IPS-18c (cell line): ENCODE data around the gene PLD6.
"Not testable (repeated sequence)": the region's sequence is repeated elsewhere in the genome, so short reads cannot be mapped to it uniquely, and the experiment has no call there.

Source experiments
- H3K4me3 ChIP-seq: 2 replicates; pipeline ENCODE4 v1.7.0; 2013; ENCODE audit warnings: low read depth, mild to moderate bottlenecking, low read length, moderate library complexity; ENCODE audit not compliant: insufficient read depth
- H3K9me3 ChIP-seq: one replicate; pipeline ENCODE4 v1.6.1; 2013; ENCODE audit warnings: mild to moderate bottlenecking, low read length, moderate library complexity; ENCODE audit not compliant: control insufficient read depth, insufficient read depth

PLD6 gene

DNA sequence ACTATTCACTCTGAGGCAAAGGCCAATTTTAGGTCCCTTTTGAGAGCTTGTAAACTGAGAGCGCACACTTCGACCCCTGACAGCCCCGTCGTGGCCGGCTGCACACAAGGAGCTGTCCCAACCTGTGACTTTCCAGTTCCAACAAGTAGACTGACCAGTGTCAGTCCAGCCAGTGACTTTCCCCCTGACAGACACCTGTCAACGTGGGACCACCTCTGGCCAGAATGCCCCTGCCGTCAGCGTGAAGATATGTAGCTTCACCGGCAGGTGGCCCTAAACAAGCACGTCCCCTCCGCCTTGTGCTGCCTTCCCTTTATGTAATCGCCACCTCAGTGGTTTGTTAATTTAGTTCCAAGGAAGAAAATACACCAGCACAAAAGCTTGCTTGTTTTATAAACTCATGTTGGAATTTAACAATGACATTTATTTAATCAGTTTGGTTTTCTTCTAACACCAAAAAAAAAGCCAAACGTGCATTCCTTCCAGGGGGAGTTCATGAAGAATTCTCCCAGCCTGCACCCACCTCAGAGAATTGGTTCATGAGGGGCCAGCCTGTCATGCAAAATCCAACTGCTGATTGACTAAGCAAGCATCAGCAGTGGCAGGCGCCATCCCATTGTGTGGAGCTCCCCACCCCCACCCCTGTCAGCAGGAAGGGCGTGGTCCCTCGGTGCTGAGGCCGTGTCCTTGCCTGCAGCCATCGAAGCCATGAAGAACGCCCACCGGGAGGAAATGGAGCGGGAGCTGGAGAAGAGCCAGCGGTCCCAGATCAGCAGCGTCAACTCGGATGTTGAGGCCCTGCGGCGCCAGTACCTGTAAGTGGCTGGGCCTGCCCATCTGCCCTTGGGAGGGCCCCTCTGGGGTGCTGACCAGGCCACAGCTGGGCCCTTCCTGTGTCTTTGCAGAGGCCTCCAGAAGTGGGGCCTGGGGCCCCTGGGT lies 33.9 kb downstream of the PLD6 start:
- no peaks in the 10 kb centered on the region for H3K9me3 ChIP-seq
- H3K4me3 ChIP-seq: no peak overlapping the region

DNA sequence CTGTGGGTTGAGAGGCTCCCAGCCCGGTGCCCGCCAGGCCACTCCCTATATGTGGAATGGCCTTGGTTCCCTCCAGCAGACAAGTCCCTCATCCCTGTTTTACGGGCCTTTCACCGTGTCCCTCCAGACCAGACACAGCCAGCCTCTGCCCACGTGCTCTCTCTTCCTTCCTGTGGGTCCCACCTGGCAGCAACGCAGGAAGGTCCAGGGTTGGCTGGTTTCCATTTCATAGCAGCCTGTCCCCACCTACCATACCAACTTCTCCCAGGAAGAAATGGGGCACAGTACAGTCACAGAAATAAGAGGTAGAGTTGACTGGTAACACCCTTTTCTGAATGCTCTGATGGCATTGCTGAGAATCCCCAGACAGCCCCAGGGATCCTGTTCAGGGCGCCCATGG lies 34.9 kb downstream of the PLD6 start:
- H3K9me3 ChIP-seq: no peaks in the 10 kb centered on the region
- H3K4me3 ChIP-seq: no peak overlapping the region

DNA sequence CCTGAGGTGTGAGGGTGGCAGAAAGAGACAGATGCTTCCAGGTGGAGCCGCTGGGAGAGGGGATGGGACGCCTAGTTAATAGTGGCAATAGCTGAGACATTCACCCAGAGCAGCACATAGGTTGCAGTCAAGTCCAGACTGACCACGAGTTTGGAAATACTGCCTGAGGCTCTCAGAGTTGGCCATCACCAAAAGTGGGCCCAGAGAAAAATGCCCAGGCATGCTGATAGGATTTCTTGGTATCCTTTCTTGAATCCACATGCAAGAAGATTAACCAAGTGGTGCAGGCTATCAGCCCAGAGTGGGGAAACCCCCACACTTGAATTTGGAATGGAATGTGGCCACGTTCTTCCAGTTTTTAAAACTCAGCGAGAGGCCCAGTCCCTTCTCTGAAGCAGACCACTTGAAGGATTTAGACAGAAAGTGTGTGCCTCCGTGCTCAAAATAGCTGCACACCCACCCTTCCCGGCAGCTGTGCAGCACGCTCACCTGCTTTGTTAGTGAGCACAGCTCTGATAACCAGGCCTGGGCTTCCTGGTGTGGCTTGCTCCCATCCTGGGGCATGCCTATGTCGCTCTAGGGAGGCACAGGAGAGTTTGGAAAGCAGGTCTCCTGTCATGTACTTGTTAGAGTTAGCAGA lies 35.7 kb downstream of the PLD6 start:
- H3K9me3 ChIP-seq: no peaks in the 10 kb centered on the region
- H3K4me3 ChIP-seq: no peak overlapping the region

DNA sequence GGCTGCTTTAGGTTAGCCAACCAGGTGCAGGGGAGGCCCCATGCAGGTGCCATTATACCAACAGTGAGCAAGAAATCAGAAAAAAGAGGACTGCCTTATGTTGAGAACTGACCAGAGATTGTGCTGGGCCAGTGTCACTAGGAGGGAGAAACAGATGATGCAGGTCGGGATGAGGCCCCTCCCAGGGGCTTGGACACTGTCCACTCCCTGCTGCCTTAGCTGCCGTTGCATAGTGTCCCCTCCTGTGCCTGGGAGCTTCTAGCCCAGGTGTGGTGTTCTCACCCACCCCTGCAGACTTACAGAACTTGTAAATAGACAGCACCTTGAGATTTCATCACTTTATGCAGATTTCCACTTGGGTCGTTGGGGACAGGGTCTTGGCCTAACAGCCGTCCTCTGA lies 36.7 kb downstream of the PLD6 start:
- H3K4me3 ChIP-seq: no peak overlapping the region
- no peaks in the 10 kb centered on the region for H3K9me3 ChIP-seq

DNA sequence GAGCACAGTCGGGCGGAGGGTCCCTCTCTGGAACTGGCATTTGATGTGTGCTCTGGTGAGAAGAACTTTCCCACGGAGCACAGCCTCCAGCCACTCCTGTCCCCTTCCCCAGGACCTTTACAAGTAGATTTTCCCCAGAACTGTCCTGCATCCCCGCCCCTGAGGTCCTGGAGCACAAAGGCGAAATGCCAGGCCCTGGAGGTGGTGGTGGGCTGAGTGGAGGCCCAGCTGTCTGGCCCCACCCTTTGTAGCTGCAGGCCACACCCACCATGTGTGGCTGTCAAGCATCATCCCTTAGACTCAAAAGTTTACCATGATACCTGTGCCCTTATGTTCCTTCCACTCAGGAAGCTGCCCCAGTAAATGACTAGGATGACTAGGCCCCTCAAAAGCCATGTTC lies 37.7 kb downstream of the PLD6 start:
- Histone ChIP-seq H3K4me3 (no peak overlapping the region), H3K9me3 (no peaks in the 10 kb centered on the region)

DNA sequence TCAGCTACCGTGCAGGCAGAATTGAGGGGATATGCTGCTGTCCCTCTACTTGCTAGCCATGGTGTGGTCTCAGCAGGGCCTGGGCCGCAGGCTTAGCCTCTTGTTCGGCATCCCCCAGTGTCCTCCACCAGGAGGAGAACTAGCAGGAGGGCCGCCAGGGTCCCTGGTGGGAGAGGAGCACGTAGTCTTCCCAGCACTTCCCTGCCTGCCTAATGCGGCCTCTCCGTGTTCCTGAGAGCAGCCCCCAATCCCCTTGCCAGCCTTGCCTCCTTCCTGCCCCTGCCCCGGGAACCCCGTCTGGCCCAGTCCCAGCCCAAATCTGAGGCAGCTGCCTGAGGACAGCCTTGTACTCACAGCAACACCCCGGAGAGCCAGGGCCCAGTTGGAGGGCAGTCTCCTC lies 38.1 kb downstream of the PLD6 start:
- no peaks in the 10 kb centered on the region for H3K9me3 ChIP-seq
- no peak overlapping the region for H3K4me3 ChIP-seq

DNA sequence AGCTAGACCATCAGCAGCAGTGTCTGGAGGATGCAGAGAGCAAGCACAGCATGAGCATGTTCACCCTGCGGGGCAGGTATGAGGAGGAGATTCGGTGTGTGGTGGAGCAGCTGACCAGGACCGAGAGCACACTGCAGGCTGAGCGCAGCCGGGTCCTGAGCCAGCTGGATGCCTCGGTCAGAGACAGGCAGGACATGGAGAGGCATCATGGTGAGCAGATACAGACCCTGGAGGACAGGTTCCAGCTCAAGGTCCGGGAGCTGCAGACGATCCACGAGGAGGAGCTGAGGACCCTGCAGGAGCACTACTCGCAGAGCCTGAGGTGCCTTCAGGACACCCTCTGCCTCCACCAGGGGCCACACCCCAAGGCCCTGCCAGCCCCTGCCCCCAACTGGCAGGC lies 38.8 kb downstream of the PLD6 start:
- Histone ChIP-seq H3K9me3 (no peaks in the 10 kb centered on the region), H3K4me3 (no peak overlapping the region)

DNA sequence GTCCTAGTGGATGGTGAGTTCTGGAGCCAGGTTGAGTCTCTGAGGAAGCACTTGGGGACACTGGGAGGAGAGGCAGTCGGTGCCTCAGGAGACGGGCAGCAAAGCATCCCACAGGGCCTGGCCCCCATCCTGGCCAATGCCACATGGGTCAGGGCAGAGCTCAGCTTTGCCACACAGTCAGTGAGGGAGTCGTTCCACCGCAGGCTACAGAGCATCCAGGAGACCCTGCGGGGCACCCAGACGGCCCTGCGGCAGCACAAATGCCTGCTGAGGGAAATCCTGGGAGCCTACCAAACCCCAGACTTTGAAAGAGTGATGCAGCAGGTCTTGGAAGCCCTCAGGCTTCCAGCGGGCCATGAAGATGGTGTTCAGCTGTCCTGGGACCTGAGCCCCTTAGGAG lies 39.7 kb downstream of the PLD6 start:
- H3K9me3 ChIP-seq: no peaks in the 10 kb centered on the region
- no peak overlapping the region for H3K4me3 ChIP-seq

DNA sequence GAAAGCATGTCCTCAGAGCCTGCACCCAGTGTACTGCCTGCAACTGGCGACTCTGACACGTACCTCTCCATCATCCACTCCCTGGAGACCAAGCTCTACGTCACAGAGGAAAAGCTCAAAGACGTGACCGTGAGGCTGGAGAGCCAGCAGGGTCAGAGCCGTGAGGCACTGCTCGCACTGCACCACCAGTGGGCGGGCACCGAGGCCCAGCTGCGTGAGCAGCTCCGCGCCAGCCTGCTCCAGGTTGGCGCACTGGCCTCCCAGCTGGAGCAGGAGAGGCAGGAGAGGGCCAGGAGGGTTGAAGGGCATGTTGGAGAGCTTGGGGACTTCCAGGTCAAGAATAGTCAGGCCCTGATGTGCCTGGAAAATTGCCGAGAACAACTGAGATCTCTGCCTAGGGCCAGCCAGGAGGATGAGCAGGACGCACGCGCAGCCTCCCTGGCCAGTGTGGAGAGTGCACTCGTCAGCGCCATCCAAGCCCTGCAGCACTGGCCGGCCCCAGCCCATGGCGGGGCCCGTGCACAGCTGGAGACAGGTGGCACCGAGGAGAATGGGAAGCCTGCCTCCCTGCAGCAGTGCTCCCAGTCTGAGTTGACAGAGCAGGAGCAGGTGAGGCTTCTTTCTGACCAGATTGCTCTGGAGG lies 40.3 kb downstream of the PLD6 start:
- no peaks in the 10 kb centered on the region for H3K9me3 ChIP-seq
- H3K4me3 ChIP-seq: no peak overlapping the region

DNA sequence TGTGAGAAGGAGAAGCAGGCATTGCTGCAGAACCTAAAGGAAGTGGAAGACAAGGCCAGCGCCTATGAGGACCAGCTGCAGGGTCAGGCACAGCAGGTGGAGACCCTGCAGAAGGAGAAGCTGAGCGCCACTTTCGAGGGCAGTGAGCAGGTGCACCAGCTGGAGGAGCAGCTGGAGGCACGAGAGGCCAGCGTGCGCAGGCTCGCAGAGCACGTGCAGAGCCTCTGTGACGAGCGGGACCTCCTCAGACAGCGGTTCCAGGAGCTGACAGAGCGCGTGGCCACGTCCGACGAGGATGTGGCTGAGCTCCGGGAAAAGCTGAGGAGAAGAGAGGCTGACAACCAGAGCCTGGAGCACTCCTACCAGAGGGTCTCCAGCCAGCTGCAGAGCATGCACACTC lies 41.5 kb downstream of the PLD6 start:
- H3K4me3 ChIP-seq: no peak overlapping the region
- H3K9me3 ChIP-seq: no peaks in the 10 kb centered on the region

DNA sequence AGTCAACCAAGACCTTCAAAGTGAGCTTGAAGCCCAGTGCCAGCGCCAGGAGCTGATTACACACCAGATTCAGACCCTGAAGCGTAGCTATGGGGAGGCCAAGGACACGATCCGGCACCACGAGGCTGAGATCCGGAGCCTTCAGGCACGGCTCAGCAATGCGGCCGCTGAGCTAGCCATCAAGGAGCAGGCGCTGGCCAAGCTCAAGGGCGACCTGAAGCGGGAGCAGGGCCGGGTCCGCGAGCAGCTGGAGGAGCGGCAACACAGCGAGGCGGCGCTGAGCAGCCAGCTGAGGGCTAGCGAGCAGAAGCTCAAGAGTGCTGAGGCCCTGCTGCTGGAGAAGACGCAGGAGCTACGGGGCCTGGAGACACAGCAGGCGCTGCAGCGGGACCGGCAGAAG lies 42.0 kb downstream of the PLD6 start:
- Histone ChIP-seq H3K4me3 (no peak overlapping the region), H3K9me3 (no peaks in the 10 kb centered on the region)

DNA sequence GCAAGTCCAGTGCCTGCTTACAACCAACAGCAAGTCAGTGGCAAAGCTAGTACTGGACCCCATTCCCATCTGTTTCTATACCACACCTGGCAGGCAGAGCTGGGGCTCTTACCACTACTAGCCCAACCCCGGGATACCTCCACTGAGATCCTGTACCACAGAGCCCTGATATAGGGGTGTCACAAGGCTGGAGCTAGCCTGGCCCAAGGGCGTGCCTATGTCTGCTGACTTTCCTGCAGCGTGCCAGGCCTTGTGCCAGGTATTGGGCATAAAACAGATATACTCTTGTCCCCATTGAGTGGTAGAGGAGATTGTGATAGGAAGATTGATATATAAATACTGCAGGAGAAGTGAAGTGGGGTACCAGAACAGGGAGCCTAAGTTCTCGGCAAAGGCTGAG lies 44.4 kb downstream of the PLD6 start:
- H3K9me3 ChIP-seq: no peaks in the 10 kb centered on the region
- H3K4me3 ChIP-seq: no peak overlapping the region

DNA sequence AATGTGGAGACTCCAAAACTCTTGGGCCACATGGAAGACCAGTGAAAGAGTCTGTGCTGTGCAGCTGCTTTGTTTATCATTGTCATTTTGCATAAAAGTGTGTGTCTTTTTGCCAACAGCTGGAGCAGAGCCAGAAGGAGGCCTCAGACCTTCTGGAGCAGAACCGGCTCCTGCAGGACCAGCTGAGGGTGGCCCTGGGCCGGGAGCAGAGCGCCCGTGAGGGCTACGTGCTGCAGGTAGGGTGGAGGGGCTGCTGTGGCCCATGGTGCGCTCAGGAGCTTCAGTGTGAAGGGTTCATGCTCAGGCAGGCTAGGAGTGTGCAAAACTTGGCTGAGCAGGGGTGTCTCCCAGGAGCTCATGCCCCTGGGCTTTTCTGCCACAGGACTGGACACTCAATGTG lies 45.0 kb downstream of the PLD6 start:
- H3K4me3 ChIP-seq: no peak overlapping the region
- H3K9me3 ChIP-seq: no peaks in the 10 kb centered on the region

DNA sequence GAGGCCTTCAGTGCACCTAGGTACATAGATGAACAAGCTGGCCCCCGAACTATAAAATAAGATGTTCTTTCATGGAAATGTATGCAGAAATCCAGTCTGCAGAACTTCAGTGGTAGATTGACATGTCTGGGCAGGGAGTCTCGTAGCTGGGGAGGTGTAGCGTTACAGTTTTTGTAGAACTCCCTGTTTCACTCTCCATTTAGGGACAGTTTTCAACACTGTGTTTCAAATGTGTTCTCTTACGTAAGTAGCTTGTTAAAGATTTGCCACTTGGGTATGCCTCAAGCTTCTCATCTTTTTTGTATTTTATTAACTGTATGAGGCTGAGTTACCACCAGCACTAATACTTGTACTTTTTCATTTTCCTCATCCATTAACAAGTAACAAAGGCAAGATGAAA lies 46.6 kb downstream of the PLD6 start:
- Histone ChIP-seq H3K4me3 (no peak overlapping the region), H3K9me3 (no peaks in the 10 kb centered on the region)

DNA sequence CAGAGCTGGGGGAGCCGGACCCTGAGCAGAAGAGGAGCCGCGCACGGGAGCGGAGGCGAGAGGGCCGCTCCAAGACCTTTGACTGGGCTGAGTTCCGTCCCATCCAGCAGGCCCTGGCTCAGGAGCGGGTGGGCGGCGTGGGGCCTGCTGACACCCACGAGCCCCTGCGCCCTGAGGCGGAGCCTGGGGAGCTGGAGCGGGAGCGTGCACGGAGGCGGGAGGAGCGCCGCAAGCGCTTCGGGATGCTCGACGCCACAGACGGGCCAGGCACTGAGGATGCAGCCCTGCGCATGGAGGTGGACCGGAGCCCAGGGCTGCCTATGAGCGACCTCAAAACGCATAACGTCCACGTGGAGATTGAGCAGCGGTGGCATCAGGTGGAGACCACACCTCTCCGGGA lies 47.6 kb downstream of the PLD6 start:
- not testable (repeated sequence) for H3K9me3 ChIP-seq, H3K4me3 ChIP-seq

DNA sequence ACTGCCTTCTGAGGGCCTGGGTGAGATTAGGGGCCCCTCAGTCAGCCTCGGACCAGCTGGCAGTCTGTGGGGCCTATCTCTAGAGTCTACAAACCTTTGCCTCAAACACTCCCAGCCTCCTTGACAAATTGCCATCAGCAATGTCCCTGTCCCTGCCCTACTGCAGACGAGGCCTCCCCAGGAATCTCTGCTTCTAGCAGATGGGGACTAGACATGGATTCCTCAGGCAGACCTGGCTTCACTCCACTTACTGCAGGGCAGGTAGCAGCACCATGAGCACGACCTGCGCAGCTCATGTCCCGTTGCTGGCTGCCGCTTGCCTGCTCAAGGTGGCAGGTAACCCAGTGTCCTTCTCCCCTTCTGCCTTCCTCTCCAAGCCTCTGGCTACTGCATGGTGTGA lies 49.1 kb downstream of the PLD6 start:
- H3K9me3 ChIP-seq: no peaks in the 10 kb centered on the region
- H3K4me3 ChIP-seq: no peak overlapping the region

DNA sequence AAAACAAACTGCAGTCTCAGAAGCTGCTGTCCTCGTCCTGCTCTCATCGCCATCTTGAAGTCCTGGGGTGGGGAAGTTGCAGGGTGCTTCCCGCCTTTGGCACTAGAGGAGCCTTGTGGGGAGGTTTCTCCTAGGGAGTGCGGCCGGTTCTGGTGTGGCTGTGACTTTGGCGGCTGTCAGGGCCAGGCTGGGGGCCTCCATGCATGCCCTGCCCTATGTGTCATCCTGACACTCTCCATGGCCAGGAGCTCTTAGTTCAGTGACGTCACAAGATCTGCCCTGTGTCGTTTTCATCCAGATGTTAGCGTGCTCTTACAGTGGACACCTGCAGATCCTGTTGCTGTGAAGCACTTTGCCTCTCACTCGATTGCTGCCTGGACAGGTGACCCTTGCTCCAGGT lies 49.6 kb downstream of the PLD6 start:
- Histone ChIP-seq H3K4me3 (no peak overlapping the region), H3K9me3 (no peaks in the 10 kb centered on the region)

DNA sequence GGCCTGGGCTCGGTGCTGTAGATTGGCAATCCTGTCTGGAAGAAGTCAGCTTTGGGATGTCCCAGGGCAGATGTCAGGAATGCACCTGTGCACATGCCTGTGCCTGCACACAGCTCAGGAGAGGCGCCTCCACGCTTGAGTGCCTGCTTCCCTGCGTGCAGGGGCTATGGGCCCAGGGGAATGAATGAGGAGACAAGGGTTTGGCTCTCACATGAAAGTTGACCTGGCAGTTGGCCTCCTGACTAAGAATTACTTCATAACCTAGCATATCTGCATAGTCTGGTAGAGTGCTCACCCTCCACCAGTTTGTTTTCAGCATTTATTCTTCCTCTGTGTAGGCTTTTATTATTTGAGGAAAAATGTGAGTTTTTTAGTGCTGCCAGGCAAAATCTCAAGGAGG lies 50.0 kb downstream of the PLD6 start:
- Histone ChIP-seq H3K9me3 (no peaks in the 10 kb centered on the region), H3K4me3 (no peak overlapping the region)
